H9 (cell line): ENCODE measurements around the gene PRDX2. TPM values are rescaled to one million over a fixed set of nuclear protein-coding genes. Genes with fewer than 3 reads are reported as not detected.

Source experiments
- DNase-seq: peaks from one replicate; pipeline ENCODE4 v3.0.0-alpha.2; 2017
- H2AFZ ChIP-seq: one replicate; pipeline ENCODE4 v1.6.1; 2013; ENCODE audit warnings: mild to moderate bottlenecking, low read length, control low read depth, moderate library complexity
- H2AK5ac ChIP-seq: 2 replicates; pipeline ENCODE4 v1.6.1; 2013; ENCODE audit warnings: low read length, control low read depth, mixed read lengths; ENCODE audit not compliant: insufficient read length
- H2BK120ac ChIP-seq: one replicate; pipeline ENCODE4 v1.6.1; 2013; ENCODE audit warnings: low read depth, mild to moderate bottlenecking, low read length, control low read depth, inconsistent platforms; ENCODE audit not compliant: poor library complexity, severe bottlenecking
- H2BK12ac ChIP-seq: 2 replicates; pipeline ENCODE4 v1.6.1; 2013; ENCODE audit warnings: low read length, control low read depth, mixed read lengths, low read depth; ENCODE audit not compliant: insufficient read length
- H2BK15ac ChIP-seq: 2 replicates; pipeline ENCODE4 v1.6.1; 2013; ENCODE audit warnings: low read depth, low read length, control low read depth
- H2BK20ac ChIP-seq: one replicate; pipeline ENCODE4 v1.6.1; 2013; ENCODE audit warnings: low read depth, mild to moderate bottlenecking, low read length, control low read depth, inconsistent platforms; ENCODE audit not compliant: poor library complexity, severe bottlenecking
- H2BK5ac ChIP-seq: 2 replicates; pipeline ENCODE4 v1.6.1; 2013; ENCODE audit warnings: low read length, control low read depth, mixed read lengths; ENCODE audit not compliant: insufficient read length
- H3K14ac ChIP-seq: 2 replicates; pipeline ENCODE4 v1.6.1; 2013; ENCODE audit warnings: low read length, control low read depth; ENCODE audit not compliant: insufficient read depth
- H3K18ac ChIP-seq: 2 replicates; pipeline ENCODE4 v1.6.1; 2013; ENCODE audit warnings: low read depth, mild to moderate bottlenecking, mixed read lengths, low read length, control low read depth; ENCODE audit not compliant: insufficient read length
- H3K23ac ChIP-seq: 2 replicates; pipeline ENCODE4 v1.6.1; 2013; ENCODE audit warnings: low read length, control low read depth, mixed read lengths, low read depth; ENCODE audit not compliant: insufficient read length
- H3K23me2 ChIP-seq: 2 replicates; pipeline ENCODE4 v1.6.1; 2013; ENCODE audit warnings: low read depth, mild to moderate bottlenecking, mixed read lengths, low read length, control low read depth; ENCODE audit not compliant: insufficient read length, poor library complexity, severe bottlenecking
- H3K27ac ChIP-seq: 2 replicates; pipeline ENCODE4 v1.5.1; 2013; ENCODE audit warnings: low read length, control low read depth, mixed read lengths, low read depth; ENCODE audit not compliant: insufficient read length
- H3K27me3 ChIP-seq: 2 replicates; pipeline ENCODE4 v1.6.1; 2013; ENCODE audit warnings: low read length, control low read depth, inconsistent platforms; ENCODE audit not compliant: insufficient read depth
- H3K4ac ChIP-seq: 2 replicates; pipeline ENCODE4 v1.6.1; 2013; ENCODE audit warnings: low read depth, mild to moderate bottlenecking, control low read depth, inconsistent platforms, low read length, moderate library complexity
- H3K4me1 ChIP-seq: 2 replicates; pipeline ENCODE4 v1.6.1; 2013; ENCODE audit warnings: low read length, control low read depth, inconsistent platforms; ENCODE audit not compliant: insufficient read depth
- H3K4me2 ChIP-seq: 2 replicates; pipeline ENCODE4 v1.6.1; 2013; ENCODE audit warnings: low read length, control low read depth, mixed read lengths; ENCODE audit not compliant: insufficient read length, insufficient read depth
- H3K56ac ChIP-seq: 2 replicates; pipeline ENCODE4 v1.6.1; 2013; ENCODE audit warnings: low read depth, mild to moderate bottlenecking, mixed read lengths, low read length, control low read depth; ENCODE audit not compliant: insufficient read length
- H3K79me1 ChIP-seq: 2 replicates; pipeline ENCODE4 v1.6.1; 2013; ENCODE audit warnings: low read depth, mild to moderate bottlenecking, moderate library complexity, low read length, control low read depth, inconsistent platforms; ENCODE audit not compliant: insufficient read depth, poor library complexity, severe bottlenecking
- H3K79me2 ChIP-seq: 2 replicates; pipeline ENCODE4 v1.6.1; 2013; ENCODE audit warnings: low read length, control low read depth, inconsistent platforms; ENCODE audit not compliant: insufficient read depth
- H3K9ac ChIP-seq: 2 replicates; pipeline ENCODE4 v1.6.1; 2013; ENCODE audit warnings: low read length, control low read depth, mixed read lengths; ENCODE audit not compliant: insufficient read length; ENCODE audit errors: extremely low read depth
- H3K9me3 ChIP-seq: one replicate; pipeline ENCODE4 v1.6.1; 2013; ENCODE audit warnings: low read depth, low read length, inconsistent platforms; ENCODE audit not compliant: control insufficient read depth
- H3T11ph ChIP-seq: one replicate; pipeline ENCODE4 v1.6.1; 2013; ENCODE audit warnings: mild to moderate bottlenecking, low read length, control low read depth, inconsistent platforms
- H4K20me1 ChIP-seq: one replicate; pipeline ENCODE4 v1.6.1; 2013; ENCODE audit not compliant: control insufficient read depth, insufficient read length, insufficient read depth
- H4K5ac ChIP-seq: 2 replicates; pipeline ENCODE4 v1.6.1; 2013; ENCODE audit warnings: low read depth, mild to moderate bottlenecking, mixed read lengths, low read length, control low read depth; ENCODE audit not compliant: insufficient read length
- H4K8ac ChIP-seq: replicated peaks from 2 replicates; pipeline ENCODE4 v1.6.1; 2013; ENCODE audit warnings: low read length, control low read depth, mixed read lengths, low read depth; ENCODE audit not compliant: insufficient read length
- H4K91ac ChIP-seq: 2 replicates; pipeline ENCODE4 v1.6.1; 2013; ENCODE audit warnings: low read depth, mild to moderate bottlenecking, moderate library complexity, mixed read lengths, low read length, control low read depth; ENCODE audit not compliant: insufficient read length
- H3K27ac Mint-ChIP-seq, 3 experiments: 2 replicates in 2 of 3; 3 replicates in 1 of 3; pipeline ENCODE4 v1.8.0; 2020 to 2021; ENCODE audit warnings: mixed read lengths in 3 of 3, mild to moderate bottlenecking in 1 of 3, moderate library complexity in 1 of 3
- H3K27me3 Mint-ChIP-seq: 2 replicates; pipeline ENCODE4 v1.8.0; 2021; ENCODE audit warnings: low read depth, mild to moderate bottlenecking, moderate library complexity, mixed read lengths
- H3K36me3 Mint-ChIP-seq, 3 experiments: 2 replicates in 2 of 3; 3 replicates in 1 of 3; pipeline ENCODE4 v1.8.0; 2020 to 2021; ENCODE audit warnings: low read depth in 3 of 3, mixed read lengths in 3 of 3; ENCODE audit not compliant: insufficient read depth in 1 of 3
- H3K4me1 Mint-ChIP-seq, 2 experiments: 2 replicates each; pipeline ENCODE4 v1.8.0; 2020; ENCODE audit warnings: mixed read lengths in 2 of 2
- H3K4me3 Mint-ChIP-seq, 2 experiments: 2 replicates in 1 of 2; 3 replicates in 1 of 2; pipeline ENCODE4 v1.8.0; 2020 to 2021; ENCODE audit warnings: mild to moderate bottlenecking in 2 of 2, mixed read lengths in 2 of 2, moderate library complexity in 1 of 2
- H3K9me3 Mint-ChIP-seq, 2 experiments: 2 replicates in 1 of 2; 3 replicates in 1 of 2; pipeline ENCODE4 v1.8.0; 2020; ENCODE audit warnings: mild to moderate bottlenecking in 2 of 2, mixed read lengths in 2 of 2, moderate library complexity in 1 of 2
- CTCF ChIP-seq: fragments of 200-600 bp; sonication (generic); conservative IDR thresholded peaks from 3 replicates; pipeline ENCODE4 v1.8.0; 2021; ENCODE audit warnings: antibody characterized with exemption, mild to moderate bottlenecking
- WGBS: extraction: QIAGEN DNeasy Blood & Tissue Kit; methylation state at CpG from one replicate; pipeline ENCODE4 v1.1.7; 2013; ENCODE audit warnings: missing lambda C conversion rate, low lambda C conversion rate, mixed read lengths; ENCODE audit not compliant: insufficient read length; ENCODE audit errors: extremely low coverage; 5-methylcytosine and 5-hydroxymethylcytosine counted together
- total RNA-seq: library from RNA; stranded (reverse); gene quantifications from 2 replicates; pipeline ENCODE4 v1.2.1, GENCODE V29; 2021

PRDX2 gene
- total RNA-seq, 1 experiment from 2014 or later = 468 TPM

DNA sequence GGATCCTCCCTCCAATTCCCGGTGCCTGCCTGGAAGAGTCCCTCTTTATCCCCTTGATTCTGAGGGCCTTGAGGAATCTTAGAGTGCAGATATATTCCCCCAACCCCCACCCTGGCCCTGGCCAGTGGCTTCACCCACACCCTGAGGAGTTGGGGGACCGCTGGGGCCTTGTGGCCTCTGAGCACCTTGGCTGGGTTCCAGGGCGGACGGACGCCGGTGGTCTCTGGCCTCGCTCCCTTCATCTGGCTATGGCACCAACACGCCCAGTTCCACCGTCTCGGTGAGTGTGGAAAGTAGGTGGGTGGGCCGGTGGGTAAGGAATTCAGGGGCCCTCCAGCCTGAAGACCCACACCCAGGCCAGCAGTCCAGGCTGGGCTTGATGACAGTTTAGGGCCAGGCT is 41.7 kb upstream of the PRDX2 start:
- no peak overlapping the region for H3K18ac ChIP-seq
- no peaks in the 10 kb centered on the region for H3K27me3 ChIP-seq
- Mint-ChIP-seq H3K27me3 (peaks cover 13% of the 10 kb centered on the region), H3K27ac (no peak overlapping the region), H3K4me3 (no peak overlapping the region), H3K4me1 (peaks cover 27 to 30% of the 10 kb centered on the region in 2 experiments), H3K9me3 (no peaks in the 10 kb centered on the region), H3K36me3 (peaks cover 5 to 13% (median 8%) of the 10 kb centered on the region in 3 experiments; a peak in 6 of 7 replicates)
- no CpG with 5 or more reads among the region's 11 CpGs for WGBS
- H2BK12ac ChIP-seq = no peak overlapping the region
- no peak overlapping the region for H3K9ac ChIP-seq
- H3K79me2 ChIP-seq = no peaks in the 10 kb centered on the region
- H4K91ac ChIP-seq = no peak overlapping the region
- H3K23me2 ChIP-seq = no peaks in the 10 kb centered on the region
- H3K4me2 ChIP-seq = no peak overlapping the region
- no peak overlapping the region for H3K4ac ChIP-seq
- H3K56ac ChIP-seq = no peak overlapping the region
- no peak overlapping the region for H2BK5ac ChIP-seq
- no peak overlapping the region for H2BK120ac ChIP-seq
- no peak for TF ChIP-seq CTCF
- H3K27ac ChIP-seq = no peak overlapping the region
- no peak overlapping the region for H2BK20ac ChIP-seq
- no peak overlapping the region for H3T11ph ChIP-seq
- no peak overlapping the region for H2AFZ ChIP-seq
- no peak overlapping the region for H4K8ac ChIP-seq
- DNase-seq = no peak
- 0 out of 2 replicates have a peak, but pooled peaks cover 2% of the 10 kb centered on the region for H3K4me1 ChIP-seq
- H2AK5ac ChIP-seq = no peak overlapping the region
- H4K5ac ChIP-seq = no peak overlapping the region
- H4K20me1 ChIP-seq = no peaks in the 10 kb centered on the region
- no peak overlapping the region for H3K23ac ChIP-seq
- no peak overlapping the region for H3K14ac ChIP-seq
- no peaks in the 10 kb centered on the region for H3K79me1 ChIP-seq
- no peak overlapping the region for H2BK15ac ChIP-seq
- H3K9me3 ChIP-seq = no peaks in the 10 kb centered on the region
